ENCODE measurements around the gene WNT5B. TPM values are rescaled to one million over a fixed set of nuclear protein-coding genes. Genes with fewer than 3 reads are reported as not detected.

Gene WNT5B
- total RNA-seq, 4 donors from 2014 or later: 0.17 to 2.5 (median 0.88) TPM

- peak overlapping the region; percentile 85 to 90 (median 88) for H3K27ac ChIP-seq
- TF ChIP-seq CTCF (IDR thresholded peaks at IDR 0.05 in 4 of 5, conservative IDR thresholded peaks at IDR 0.05 in 1 of 5) (no peak), POLR2A (IDR thresholded peaks at IDR 0.05) (peak in 1 of 2 donors; percentile 47)
- peak; percentile 67 to 74 for DNase-seq
These were observed 31.5 kb downstream of the WNT5B start for GRCh38 chr12:1660304-1661187.

GRCh38 chr12:1661553-1662335 lies 32.7 kb downstream of the WNT5B start:
- DNase-seq (peak; percentile 80 to 85), ATAC-seq (peak; percentile 56 to 65)
- in situ Hi-C loops (cut with MboI; ENCODE audit: low sequenced_read_pairs in 4 of 4): no loop called here
- peak overlapping the region; percentile 49 to 75 (median 67) for H3K4me3 ChIP-seq
- H3K27ac ChIP-seq: peak overlapping the region; percentile 81 to 90 (median 90)
- intact Hi-C loops (cut with DNase I; ENCODE audit: low total_unique reads): loop anchor here (2.0 kb wide), 1 partner anchor 29 kb away; the partner anchor contains the start of gene ADIPOR2
- no peaks in the 10 kb centered on the region for H3K9me3 ChIP-seq
- peaks cover 0 to 3% (median 0%) of the 10 kb centered on the region in 3 donors for H3K27me3 ChIP-seq
- H3K4me1 ChIP-seq: peaks cover 25 to 43% of the 10 kb centered on the region in 2 donors
- H3K36me3 ChIP-seq: no peaks in the 10 kb centered on the region
- TF ChIP-seq CTCF (IDR thresholded peaks at IDR 0.05 in 4 of 5, conservative IDR thresholded peaks at IDR 0.05 in 1 of 5) (no peak), POLR2A (IDR thresholded peaks at IDR 0.05) (peak; percentile 57 to 69)

More at GRCh38 chr12:1660304-1661187, 31.5 kb downstream of the WNT5B start:
- H3K36me3 ChIP-seq: no peaks in the 10 kb centered on the region
- H3K4me1 ChIP-seq: peaks cover 25 to 37% of the 10 kb centered on the region in 2 donors
- peak overlapping the region in 2 of 4 donors; percentile 24 to 32 for H3K4me3 ChIP-seq
- ATAC-seq: peak; percentile 59 to 69
- peaks cover 0 to 3% (median 0%) of the 10 kb centered on the region in 3 donors for H3K27me3 ChIP-seq
- intact Hi-C loops (cut with DNase I; ENCODE audit: low total_unique reads): loop anchor here (2.0 kb wide), 1 partner anchor 30 kb away; the partner anchor contains the start of gene ADIPOR2
- no peaks in the 10 kb centered on the region for H3K9me3 ChIP-seq
- in situ Hi-C loops (cut with MboI; ENCODE audit: low sequenced_read_pairs in 4 of 4): no loop called here

GRCh38 chr12:1662761-1663439 lies 33.9 kb downstream of the WNT5B start:
- H3K36me3 ChIP-seq: no peaks in the 10 kb centered on the region
- peak in 1 of 2 donors; percentile 27 for DNase-seq
- H3K4me3 ChIP-seq: peak overlapping the region in 3 of 4 donors; percentile 14 to 36 (median 20)
- peak in 3 of 5 experiments; percentile 13 to 31 (median 18) for TF ChIP-seq CTCF (IDR thresholded peaks at IDR 0.05 in 4 of 5, conservative IDR thresholded peaks at IDR 0.05 in 1 of 5)
- TF ChIP-seq POLR2A (IDR thresholded peaks at IDR 0.05): no peak
- peaks cover 0 to 3% (median 0%) of the 10 kb centered on the region in 3 donors for H3K27me3 ChIP-seq
- no peak for ATAC-seq
- in situ Hi-C loops (cut with MboI; ENCODE audit: low sequenced_read_pairs in 4 of 4) (no loop called here), intact Hi-C loops (cut with DNase I; ENCODE audit: low total_unique reads) (no loop called here)
- H3K9me3 ChIP-seq: no peaks in the 10 kb centered on the region
- H3K27ac ChIP-seq: peak overlapping the region; percentile 56 to 78 (median 68)
- peaks cover 24 to 38% of the 10 kb centered on the region in 2 donors for H3K4me1 ChIP-seq

- intact Hi-C loops (cut with DNase I; ENCODE audit: low total_unique reads) (no loop called here), in situ Hi-C loops (cut with MboI; ENCODE audit: low sequenced_read_pairs in 4 of 4) (no loop called here)
- DNase-seq: no peak
- H3K27me3 ChIP-seq: peaks cover 0 to 3% (median 0%) of the 10 kb centered on the region in 3 donors
- H3K4me1 ChIP-seq: peaks cover 18 to 33% of the 10 kb centered on the region in 2 donors
- no peaks in the 10 kb centered on the region for H3K36me3 ChIP-seq
- H3K27ac ChIP-seq: peak overlapping the region in 3 of 4 donors; percentile 62 to 78 (median 75)
- H3K9me3 ChIP-seq: no peaks in the 10 kb centered on the region
- ATAC-seq: no peak
- TF ChIP-seq CTCF (IDR thresholded peaks at IDR 0.05 in 4 of 5, conservative IDR thresholded peaks at IDR 0.05 in 1 of 5): no peak
- TF ChIP-seq POLR2A (IDR thresholded peaks at IDR 0.05): no peak
- no peak overlapping the region for H3K4me3 ChIP-seq
These were observed 34.6 kb downstream of the WNT5B start for GRCh38 chr12:1663440-1664132.
